DOHH2 (cell line): ENCODE data around the gene ZBTB25.

Experiments used
- H3F3A ChIP-seq: fragments of 200-600 bp; sonication (generic), shearing (Covaris generic); 2 replicates; pipeline ENCODE4 v1.6.0; 2016; ENCODE audit warnings: antibody characterized with exemption, mild to moderate bottlenecking; ENCODE audit not compliant: control insufficient read depth, insufficient read depth
- H3K27ac ChIP-seq: fragments of 200-600 bp; sonication (generic); 2 replicates; pipeline ENCODE4 v1.5.1; 2014; ENCODE audit warnings: low read depth, mild to moderate bottlenecking, low read length, moderate library complexity
- H3K27me3 ChIP-seq: fragments of 200-600 bp; sonication (generic); 2 replicates; pipeline ENCODE4 v1.6.1; 2014; ENCODE audit warnings: mild to moderate bottlenecking, low read length, mixed read lengths; ENCODE audit not compliant: control insufficient read depth
- H3K36me3 ChIP-seq: fragments of 200-600 bp; sonication (generic); 2 replicates; pipeline ENCODE4 v1.6.1; 2014; ENCODE audit warnings: mild to moderate bottlenecking, low read length, moderate library complexity, mixed read lengths; ENCODE audit not compliant: control insufficient read depth
- H3K4me1 ChIP-seq: fragments of 200-600 bp; sonication (generic); 2 replicates; pipeline ENCODE4 v1.6.1; 2014; ENCODE audit warnings: mild to moderate bottlenecking, low read length, mixed read lengths; ENCODE audit not compliant: control insufficient read depth
- H3K4me2 ChIP-seq: fragments of 200-600 bp; sonication (generic); 2 replicates; pipeline ENCODE4 v1.6.0; 2014; ENCODE audit warnings: mild to moderate bottlenecking, low read length, moderate library complexity
- H3K4me3 ChIP-seq: fragments of 200-600 bp; sonication (generic); 2 replicates; pipeline ENCODE4 v1.5.1; 2014; ENCODE audit warnings: mild to moderate bottlenecking, low read length, mixed read lengths
- H3K79me2 ChIP-seq: fragments of 200-600 bp; sonication (generic); 2 replicates; pipeline ENCODE4 v1.6.1; 2014; ENCODE audit warnings: mild to moderate bottlenecking, low read length, mixed read lengths; ENCODE audit not compliant: control insufficient read depth
- H3K9me2 ChIP-seq: fragments of 200-600 bp; sonication (generic); replicated peaks from 2 replicates; pipeline ENCODE4 v1.6.1; 2014; ENCODE audit warnings: mild to moderate bottlenecking, low read length, mixed read lengths; ENCODE audit not compliant: control insufficient read depth
- H3K9me3 ChIP-seq: fragments of 200-600 bp; sonication (generic); 2 replicates; pipeline ENCODE4 v1.6.1; 2014; ENCODE audit warnings: antibody characterized with exemption, low read length, mixed read lengths; ENCODE audit not compliant: control insufficient read depth, insufficient read depth
- H4K20me1 ChIP-seq: fragments of 200-600 bp; sonication (generic); 2 replicates; pipeline ENCODE4 v1.6.0; 2014; ENCODE audit warnings: low read depth, mild to moderate bottlenecking, antibody characterized with exemption, low read length, moderate library complexity; ENCODE audit not compliant: control insufficient read depth, insufficient read depth
- EZH2phosphoT487 ChIP-seq: fragments of 200-600 bp; sonication (generic); IDR thresholded peaks from 2 replicates; pipeline ENCODE4 v1.6.1; 2017; ENCODE audit warnings: borderline replicate concordance, mild to moderate bottlenecking, antibody characterized with exemption, low read length, moderate library complexity, mixed read lengths
- TF ChIP-seq, protein P1 (sequence below): fragments of 200-600 bp; sonication (generic); IDR thresholded peaks from one replicate; pipeline ENCODE4 v1.5.1; 2014; ENCODE audit warnings: antibody characterized with exemption, mild to moderate bottlenecking, low read depth, low read length; ENCODE audit not compliant: poor library complexity, severe bottlenecking

ZBTB25 gene

DNA sequence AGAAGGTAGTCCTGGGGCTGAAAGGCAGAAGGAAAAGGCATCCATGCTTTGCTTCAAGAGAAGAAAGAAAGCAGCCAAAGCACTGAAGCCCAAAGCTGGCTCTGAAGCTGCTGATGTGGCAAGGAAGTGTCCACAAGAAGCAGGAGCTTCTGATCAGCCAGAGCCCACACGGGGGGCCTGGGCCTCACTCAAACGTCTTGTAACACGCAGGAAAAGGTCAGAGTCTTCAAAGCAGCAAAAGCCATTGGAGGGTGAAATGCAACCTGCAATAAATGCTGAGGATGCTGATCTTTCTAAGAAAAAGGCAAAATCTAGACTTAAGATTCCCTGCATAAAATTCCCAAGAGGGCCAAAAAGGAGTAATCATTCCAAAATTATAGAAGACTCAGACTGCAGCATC is 35.2 kb downstream of the ZBTB25 start:
- Histone ChIP-seq H3F3A (peaks cover 38% of the 10 kb centered on the region), H3K36me3 (no peaks in the 10 kb centered on the region), H3K9me3 (no peaks in the 10 kb centered on the region), H4K20me1 (peaks cover 4% of the 10 kb centered on the region; the same call in 1 of the 2 replicates), H3K79me2 (no peaks in the 10 kb centered on the region), H3K27ac (no peak overlapping the region), H3K9me2 (no peaks in the 10 kb centered on the region), H3K4me1 (peaks cover 36% of the 10 kb centered on the region), H3K4me2 (no peak overlapping the region), H3K4me3 (no peak overlapping the region), H3K27me3 (peaks cover 18% of the 10 kb centered on the region)
- TF ChIP-seq EZH2phosphoT487: no peak
- TF ChIP-seq, protein P1, sequence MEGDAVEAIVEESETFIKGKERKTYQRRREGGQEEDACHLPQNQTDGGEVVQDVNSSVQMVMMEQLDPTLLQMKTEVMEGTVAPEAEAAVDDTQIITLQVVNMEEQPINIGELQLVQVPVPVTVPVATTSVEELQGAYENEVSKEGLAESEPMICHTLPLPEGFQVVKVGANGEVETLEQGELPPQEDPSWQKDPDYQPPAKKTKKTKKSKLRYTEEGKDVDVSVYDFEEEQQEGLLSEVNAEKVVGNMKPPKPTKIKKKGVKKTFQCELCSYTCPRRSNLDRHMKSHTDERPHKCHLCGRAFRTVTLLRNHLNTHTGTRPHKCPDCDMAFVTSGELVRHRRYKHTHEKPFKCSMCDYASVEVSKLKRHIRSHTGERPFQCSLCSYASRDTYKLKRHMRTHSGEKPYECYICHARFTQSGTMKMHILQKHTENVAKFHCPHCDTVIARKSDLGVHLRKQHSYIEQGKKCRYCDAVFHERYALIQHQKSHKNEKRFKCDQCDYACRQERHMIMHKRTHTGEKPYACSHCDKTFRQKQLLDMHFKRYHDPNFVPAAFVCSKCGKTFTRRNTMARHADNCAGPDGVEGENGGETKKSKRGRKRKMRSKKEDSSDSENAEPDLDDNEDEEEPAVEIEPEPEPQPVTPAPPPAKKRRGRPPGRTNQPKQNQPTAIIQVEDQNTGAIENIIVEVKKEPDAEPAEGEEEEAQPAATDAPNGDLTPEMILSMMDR: no peak

DNA sequence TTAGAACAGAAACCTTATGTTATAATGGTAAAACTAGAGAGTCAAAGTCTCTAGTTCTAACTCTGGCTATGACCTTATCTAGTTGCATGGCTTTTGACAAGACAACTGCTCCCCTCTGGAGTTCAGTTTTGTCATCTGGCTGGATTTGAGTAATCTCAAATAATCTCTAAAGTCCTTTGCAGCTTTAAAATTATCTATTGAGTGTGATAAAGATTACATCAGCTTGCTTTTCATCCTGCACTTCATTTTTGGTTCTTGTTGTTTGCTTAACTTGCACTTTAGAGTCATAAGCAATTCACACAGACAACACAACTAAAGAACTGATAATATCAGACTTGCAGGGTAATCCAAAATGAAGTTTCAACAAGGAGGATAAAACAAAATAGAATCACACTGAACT is 36.1 kb downstream of the ZBTB25 start:
- peaks cover 18% of the 10 kb centered on the region for H3K27me3 ChIP-seq
- H3K4me3 ChIP-seq: no peak overlapping the region
- H3K4me2 ChIP-seq: no peak overlapping the region
- peaks cover 37% of the 10 kb centered on the region for H3F3A ChIP-seq
- H3K27ac ChIP-seq: no peak overlapping the region
- peaks cover 4% of the 10 kb centered on the region; the same call in 1 of the 2 replicates for H4K20me1 ChIP-seq
- peaks cover 3% of the 10 kb centered on the region for H3K36me3 ChIP-seq
- no peaks in the 10 kb centered on the region for H3K9me2 ChIP-seq
- peaks cover 45% of the 10 kb centered on the region for H3K4me1 ChIP-seq
- TF ChIP-seq EZH2phosphoT487: no peak
- TF ChIP-seq, protein P1: no peak
- no peaks in the 10 kb centered on the region for H3K9me3 ChIP-seq
- no peaks in the 10 kb centered on the region for H3K79me2 ChIP-seq

DNA sequence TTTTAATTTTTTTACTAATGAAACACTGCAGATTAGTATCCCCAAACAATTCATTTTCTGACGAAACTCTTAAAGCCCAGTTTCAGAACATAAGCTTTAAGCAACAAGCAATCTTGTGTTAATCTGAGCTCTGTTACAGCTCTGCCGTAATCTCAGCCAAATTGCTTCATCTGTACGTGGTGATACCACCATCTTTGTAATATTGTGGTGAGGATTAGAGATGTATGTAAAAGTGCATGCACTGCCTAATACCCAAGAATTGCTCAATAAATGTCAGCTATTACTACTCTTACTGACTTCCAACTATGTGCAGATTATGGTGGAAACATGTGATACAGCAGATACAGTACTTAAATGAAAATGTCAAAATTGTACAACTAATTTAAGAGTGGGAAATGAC is 36.5 kb downstream of the ZBTB25 start:
- Histone ChIP-seq H3K4me2 (no peak overlapping the region), H3K4me1 (peaks cover 49% of the 10 kb centered on the region), H3K27me3 (peaks cover 18% of the 10 kb centered on the region), H3K36me3 (peaks cover 8% of the 10 kb centered on the region), H3K79me2 (no peaks in the 10 kb centered on the region), H4K20me1 (peaks cover 4% of the 10 kb centered on the region; the same call in 1 of the 2 replicates), H3K9me3 (no peaks in the 10 kb centered on the region), H3F3A (peaks cover 34% of the 10 kb centered on the region), H3K4me3 (no peak overlapping the region), H3K27ac (no peak overlapping the region), H3K9me2 (no peaks in the 10 kb centered on the region)
- TF ChIP-seq, protein P1: no peak
- no peak for TF ChIP-seq EZH2phosphoT487
